ENCODE results near the gene PLEKHM2. TPM values are rescaled to one million over a fixed set of nuclear protein-coding genes. Genes with fewer than 3 reads are reported as not detected.

The PLEKHM2 gene
- total and polyA plus RNA-seq, 9 donors, result 22.1 to 81.8 (median 50.1) TPM

DNA sequence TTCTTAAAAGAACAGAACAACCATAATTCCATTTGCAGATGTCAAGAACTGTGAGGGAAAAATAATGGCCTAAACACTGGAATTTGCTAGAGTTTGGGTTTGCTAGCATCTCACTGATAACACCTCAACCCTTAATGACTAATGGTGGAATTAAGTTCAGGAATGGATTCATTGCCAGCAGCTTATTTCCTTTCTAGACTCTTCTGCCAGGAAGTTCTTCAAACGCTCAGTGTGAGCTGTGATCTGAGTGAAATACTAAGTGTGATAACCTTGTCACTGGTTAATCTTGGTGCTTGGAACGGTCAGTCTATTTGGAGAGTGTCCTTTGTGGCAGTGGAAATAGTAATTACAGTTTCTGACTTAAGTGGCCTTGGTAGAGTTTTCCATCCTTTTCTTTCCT lies 21.6 kb upstream of the PLEKHM2 start:
- Histone ChIP-seq H3K4me1 (ENCODE audit: insufficient read depth) (no peaks in the 10 kb centered on the region), H3K27me3 (no peaks in the 10 kb centered on the region), H3K4me3 (no peak overlapping the region), H3K36me3 (no peaks in the 10 kb centered on the region), H3K27ac (no peak overlapping the region), H3K9me3 (no peaks in the 10 kb centered on the region)
- 30 to 55% (median 41%) methylated on average over 2 of the region's 2 CpGs for WGBS, 3 donors
- no peak for TF ChIP-seq EP300 (IDR thresholded peaks at IDR 0.05)
- TF ChIP-seq, protein P1, sequence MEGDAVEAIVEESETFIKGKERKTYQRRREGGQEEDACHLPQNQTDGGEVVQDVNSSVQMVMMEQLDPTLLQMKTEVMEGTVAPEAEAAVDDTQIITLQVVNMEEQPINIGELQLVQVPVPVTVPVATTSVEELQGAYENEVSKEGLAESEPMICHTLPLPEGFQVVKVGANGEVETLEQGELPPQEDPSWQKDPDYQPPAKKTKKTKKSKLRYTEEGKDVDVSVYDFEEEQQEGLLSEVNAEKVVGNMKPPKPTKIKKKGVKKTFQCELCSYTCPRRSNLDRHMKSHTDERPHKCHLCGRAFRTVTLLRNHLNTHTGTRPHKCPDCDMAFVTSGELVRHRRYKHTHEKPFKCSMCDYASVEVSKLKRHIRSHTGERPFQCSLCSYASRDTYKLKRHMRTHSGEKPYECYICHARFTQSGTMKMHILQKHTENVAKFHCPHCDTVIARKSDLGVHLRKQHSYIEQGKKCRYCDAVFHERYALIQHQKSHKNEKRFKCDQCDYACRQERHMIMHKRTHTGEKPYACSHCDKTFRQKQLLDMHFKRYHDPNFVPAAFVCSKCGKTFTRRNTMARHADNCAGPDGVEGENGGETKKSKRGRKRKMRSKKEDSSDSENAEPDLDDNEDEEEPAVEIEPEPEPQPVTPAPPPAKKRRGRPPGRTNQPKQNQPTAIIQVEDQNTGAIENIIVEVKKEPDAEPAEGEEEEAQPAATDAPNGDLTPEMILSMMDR (IDR thresholded peaks at IDR 0.05), result no peak
- no peak for TF ChIP-seq POLR2A (IDR thresholded peaks at IDR 0.05)
- intact Hi-C loops (cut with DNase I), result no loop called here
- no peak for DNase-seq

DNA sequence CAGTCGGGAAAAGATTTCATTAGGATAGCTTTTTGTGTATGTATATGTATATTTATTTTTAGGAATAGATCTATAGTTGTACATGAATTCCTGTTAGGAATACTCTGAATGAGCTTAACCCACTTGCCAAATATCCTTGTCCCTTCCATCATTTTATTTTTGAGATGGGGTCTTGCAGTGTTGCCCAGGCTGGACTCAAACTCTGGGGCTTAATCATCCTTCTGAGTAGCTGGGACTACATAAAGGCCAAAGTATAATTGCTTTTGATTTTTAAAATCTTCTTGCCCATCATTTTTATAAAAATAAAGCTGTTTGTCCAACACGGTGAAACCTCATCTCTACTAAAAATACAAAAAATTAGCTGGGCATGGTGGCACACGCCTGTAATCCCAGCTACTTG lies 20.2 kb upstream of the PLEKHM2 start:
- Histone ChIP-seq H3K27ac (no peak overlapping the region), H3K9me3 (no peaks in the 10 kb centered on the region), H3K4me1 (ENCODE audit: insufficient read depth) (no peaks in the 10 kb centered on the region), H3K36me3 (no peaks in the 10 kb centered on the region), H3K27me3 (no peaks in the 10 kb centered on the region), H3K4me3 (no peak overlapping the region)
- WGBS, 3 donors, result 94 to 98% (median 97%) methylated on average over 3 of the region's 3 CpGs
- DNase-seq, result no peak
- TF ChIP-seq EP300 (IDR thresholded peaks at IDR 0.05), result no peak
- TF ChIP-seq POLR2A (IDR thresholded peaks at IDR 0.05), result no peak
- TF ChIP-seq, protein P1 (IDR thresholded peaks at IDR 0.05), result no peak
- intact Hi-C loops (cut with DNase I), result no loop called here

DNA sequence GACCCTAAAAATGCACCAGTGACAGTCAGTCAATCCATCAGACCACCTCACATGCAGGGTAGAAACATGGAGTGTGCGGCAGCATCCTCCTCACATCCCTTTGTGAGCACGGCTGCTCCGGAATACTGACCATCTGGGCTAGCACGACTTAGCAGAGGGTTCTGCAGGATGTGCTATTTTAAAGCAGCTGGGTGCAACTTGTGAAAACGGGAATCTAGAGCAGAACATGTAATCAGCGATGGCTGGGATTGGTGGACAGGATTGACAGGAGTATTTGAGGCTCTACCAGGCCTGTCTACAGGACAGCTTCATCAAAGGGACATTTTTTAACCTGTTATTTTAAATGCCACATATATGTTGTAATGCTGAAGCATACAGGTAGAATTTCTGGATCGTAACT lies 16.8 kb upstream of the PLEKHM2 start:
- no peaks in the 10 kb centered on the region for H3K4me1 ChIP-seq (ENCODE audit: insufficient read depth)
- no peak overlapping the region for H3K4me3 ChIP-seq
- no peaks in the 10 kb centered on the region for H3K27me3 ChIP-seq
- intact Hi-C loops (cut with DNase I), result no loop called here
- H3K9me3 ChIP-seq, result no peaks in the 10 kb centered on the region
- no peak for DNase-seq
- TF ChIP-seq, protein P1 (IDR thresholded peaks at IDR 0.05), result no peak
- TF ChIP-seq EP300 (IDR thresholded peaks at IDR 0.05) (no peak), POLR2A (IDR thresholded peaks at IDR 0.05) (no peak)
- WGBS, 3 donors, result 79 to 84% (median 79%) methylated on average over 7 of the region's 7 CpGs
- no peaks in the 10 kb centered on the region for H3K36me3 ChIP-seq
- no peak overlapping the region for H3K27ac ChIP-seq

DNA sequence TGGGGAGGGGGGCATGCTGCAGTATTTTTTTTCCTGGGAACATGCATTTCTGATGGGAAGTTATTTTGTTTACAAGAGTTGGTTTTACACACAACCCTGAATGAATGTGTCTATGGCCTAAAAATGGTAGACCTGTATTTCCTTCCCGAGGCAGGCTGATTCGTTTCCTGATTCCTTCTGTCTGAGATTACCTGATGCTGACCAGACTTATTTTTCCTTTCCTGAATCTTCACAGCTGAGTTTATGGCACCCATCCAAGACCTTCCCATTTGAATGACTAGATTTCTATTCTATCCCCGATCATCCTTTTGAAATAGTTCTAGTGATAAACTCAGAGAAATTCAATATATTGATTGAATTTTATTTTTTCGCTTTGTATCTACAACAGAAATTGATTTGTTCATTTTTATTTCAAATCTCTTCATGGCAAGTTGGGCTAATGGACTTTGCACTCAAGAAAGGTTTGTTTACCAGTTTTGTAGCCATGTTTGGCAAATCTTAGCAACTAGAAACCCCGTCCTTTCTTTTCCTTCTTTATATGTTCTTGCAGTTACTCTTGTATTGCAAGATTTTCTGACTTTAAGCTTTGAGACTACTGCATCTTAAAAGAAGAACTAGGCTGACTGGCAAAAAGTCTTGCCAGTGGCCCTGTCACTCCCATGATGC lies 15.9 kb upstream of the PLEKHM2 start:
- Histone ChIP-seq H3K36me3 (no peaks in the 10 kb centered on the region), H3K9me3 (no peaks in the 10 kb centered on the region), H3K27ac (no peak overlapping the region), H3K4me1 (ENCODE audit: insufficient read depth) (no peaks in the 10 kb centered on the region), H3K27me3 (no peaks in the 10 kb centered on the region), H3K4me3 (no peak overlapping the region)
- DNase-seq, result no peak
- intact Hi-C loops (cut with DNase I), result no loop called here
- 45 to 55% (median 52%) methylated on average over 5 of the region's 5 CpGs for WGBS, 3 donors
- TF ChIP-seq, protein P1 (IDR thresholded peaks at IDR 0.05), result no peak
- TF ChIP-seq POLR2A (IDR thresholded peaks at IDR 0.05) (no peak), EP300 (IDR thresholded peaks at IDR 0.05) (no peak)

All from ovary (tissue), 9 donors.